ENCODE results near the gene KLHL17. TPM values are rescaled to one million over a fixed set of nuclear protein-coding genes. Genes with fewer than 3 reads are reported as not detected.
"Not testable (repeated sequence)": the region's sequence is repeated elsewhere in the genome, so short reads cannot be mapped to it uniquely, and the experiment has no call there.

Gene KLHL17
- total RNA-seq, 1 experiment from 2014 or later, result 33.4 TPM

DNA sequence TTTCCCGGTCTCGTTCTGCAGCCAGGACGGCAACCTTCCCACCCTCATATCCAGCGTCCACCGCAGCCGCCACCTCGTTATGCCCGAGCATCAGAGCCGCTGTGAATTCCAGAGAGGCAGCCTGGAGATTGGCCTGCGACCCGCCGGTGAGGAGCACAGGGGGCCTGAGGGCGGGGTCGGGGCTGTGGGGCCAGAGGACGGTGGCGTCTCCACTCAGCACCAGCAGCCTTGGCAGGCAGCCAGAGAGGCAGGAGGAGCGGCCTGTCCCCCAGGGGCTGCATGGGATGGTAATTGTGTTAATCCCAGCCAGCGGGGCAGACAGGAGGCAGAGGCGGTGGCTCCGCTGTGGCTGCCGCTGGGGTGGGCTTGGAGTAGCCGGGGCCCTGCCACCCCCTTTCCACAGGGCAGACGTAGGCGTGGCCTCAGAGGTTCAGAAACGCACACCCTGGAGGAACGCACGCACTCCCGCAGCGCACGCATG, 24.6 kb upstream of the KLHL17 start:
- no peak for DNase-seq (ENCODE audit: low spot score)

DNA sequence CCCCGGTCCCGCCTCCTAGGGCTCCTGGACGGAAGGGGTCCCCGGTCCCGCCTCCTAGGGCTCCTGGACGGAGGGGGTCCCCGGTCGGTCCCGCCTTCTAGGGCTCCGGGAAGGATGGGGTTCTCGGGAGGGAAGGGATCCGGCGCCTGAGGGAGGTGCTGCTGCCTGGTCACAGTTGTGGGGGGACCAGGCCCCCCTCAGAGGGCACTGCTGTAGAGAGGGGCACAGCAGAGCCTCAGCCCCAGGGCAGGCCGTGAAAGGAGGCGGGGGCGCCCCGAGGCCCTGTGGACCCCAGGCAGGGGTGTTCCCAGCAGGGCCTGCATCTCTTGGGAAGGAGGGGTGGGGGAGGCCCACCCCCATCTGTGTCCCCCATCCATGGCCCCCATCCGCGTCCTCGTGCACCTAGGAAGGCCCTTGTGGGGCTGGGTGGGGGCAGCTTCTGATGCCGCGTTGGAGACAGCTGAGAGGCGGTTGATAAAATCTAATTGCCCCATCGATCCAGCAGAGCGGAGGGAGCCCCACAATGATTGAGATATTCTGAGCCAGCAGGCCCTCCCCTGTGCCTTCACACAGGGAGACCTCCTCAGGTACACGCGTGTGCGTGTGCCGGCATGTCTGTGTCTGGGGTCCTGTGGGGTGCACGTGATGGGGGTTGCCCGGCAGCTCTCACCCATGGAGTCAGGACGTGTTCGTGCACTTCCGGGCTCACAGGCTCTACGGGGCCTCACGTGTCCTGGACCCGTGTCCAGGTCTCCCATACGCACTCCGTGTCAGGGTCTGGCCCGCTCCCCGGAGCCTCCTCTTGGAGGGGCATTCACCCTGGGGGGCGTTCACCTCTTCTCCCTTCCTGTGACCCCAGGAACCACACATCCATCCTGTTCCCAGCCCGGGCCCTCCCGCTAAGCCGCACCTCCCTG, 23.8 kb upstream of the KLHL17 start:
- no peak for DNase-seq (ENCODE audit: low spot score)

DNA sequence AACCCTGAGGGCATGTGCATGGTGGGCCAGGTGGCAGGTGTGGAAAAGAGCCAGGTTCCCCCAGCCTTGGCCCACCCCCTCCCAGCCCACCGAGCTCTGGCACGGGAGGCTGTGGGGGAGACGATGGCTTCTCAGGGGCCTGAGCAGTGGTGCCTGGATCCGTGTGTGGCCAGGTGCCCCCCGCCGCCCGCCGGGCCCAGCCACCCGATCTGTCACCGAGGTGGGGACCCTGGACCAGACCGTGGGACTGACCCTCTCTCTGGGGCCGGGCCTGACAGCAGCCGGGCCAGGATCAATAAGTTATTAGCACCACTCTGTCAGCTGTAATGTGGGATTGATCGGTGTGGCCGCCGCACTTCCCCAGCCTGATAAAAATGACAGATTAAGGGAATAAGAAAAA, 22.9 kb upstream of the KLHL17 start:
- no peak for DNase-seq (ENCODE audit: low spot score)

- peak; percentile 68 for DNase-seq (ENCODE audit: low spot score)
Measured at GRCh38 chr1:938088-938683, 22.2 kb upstream of the KLHL17 start.

DNA sequence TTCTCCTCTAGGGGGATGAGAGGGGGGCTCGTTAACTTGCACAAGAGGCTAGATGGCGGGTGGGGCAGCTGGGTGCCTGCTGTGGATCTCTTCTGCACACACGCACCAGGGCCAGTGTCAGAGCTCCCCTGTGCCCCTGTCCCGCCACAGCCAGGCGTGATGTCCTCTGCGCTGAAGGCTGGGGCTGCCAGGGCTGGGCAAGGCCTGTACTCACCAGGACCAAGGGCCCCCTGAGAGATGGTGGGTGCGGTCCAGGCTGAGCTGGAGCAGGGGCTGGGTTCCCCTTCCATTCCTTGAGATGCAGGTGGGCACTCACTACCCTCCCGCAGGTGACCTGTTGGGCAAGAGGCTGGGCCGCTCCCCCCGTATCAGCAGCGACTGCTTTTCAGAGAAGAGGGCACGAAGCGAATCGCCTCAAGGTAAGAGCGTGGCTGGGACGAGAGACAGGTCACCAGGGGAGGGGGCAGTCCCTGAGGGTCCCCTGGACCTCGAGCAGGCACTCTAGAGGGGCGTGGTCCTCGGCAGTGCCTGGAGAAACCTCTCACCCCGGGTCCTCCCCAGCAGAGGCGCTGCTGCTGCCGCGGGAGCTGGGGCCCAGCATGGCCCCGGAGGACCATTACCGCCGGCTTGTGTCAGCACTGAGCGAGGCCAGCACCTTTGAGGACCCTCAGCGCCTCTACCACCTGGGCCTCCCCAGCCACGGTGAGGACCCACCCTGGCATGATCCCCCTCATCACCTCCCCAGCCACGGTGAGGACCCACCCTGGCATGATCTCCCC, 21.5 kb upstream of the KLHL17 start:
- no peak for DNase-seq (ENCODE audit: low spot score)

- no peak for DNase-seq (ENCODE audit: low spot score)
Measured at GRCh38 chr1:939511-940106, 20.8 kb upstream of the KLHL17 start.

- peak; percentile 62 for DNase-seq (ENCODE audit: low spot score)
Measured at GRCh38 chr1:940107-941014, 20.0 kb upstream of the KLHL17 start.

DNA sequence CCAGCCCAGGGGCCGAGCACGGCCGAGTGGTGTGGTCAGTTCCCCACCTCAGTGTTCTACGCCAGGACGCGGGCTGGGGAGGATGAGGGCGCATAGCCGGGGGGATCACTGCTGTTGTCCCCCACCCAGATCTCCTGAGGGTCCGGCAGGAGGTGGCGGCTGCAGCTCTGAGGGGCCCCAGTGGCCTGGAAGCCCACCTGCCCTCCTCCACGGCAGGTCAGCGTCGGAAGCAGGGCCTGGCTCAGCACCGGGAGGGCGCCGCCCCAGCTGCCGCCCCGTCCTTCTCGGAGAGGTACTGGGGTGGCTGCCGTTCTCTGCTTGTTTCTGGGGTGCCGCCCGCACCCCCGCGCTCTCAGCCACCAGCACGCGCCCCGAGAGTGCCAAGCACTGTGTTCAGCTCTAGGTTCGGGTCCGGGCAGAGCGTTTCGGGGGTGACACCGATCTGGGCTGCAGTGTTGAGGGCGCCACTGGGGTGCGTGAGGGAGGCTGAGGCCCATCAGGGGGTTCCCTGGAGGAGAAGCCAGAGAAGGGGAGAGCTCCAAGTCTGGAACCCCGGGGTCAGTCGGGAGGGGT, 19.3 kb upstream of the KLHL17 start:
- no peak for DNase-seq (ENCODE audit: low spot score)

GRCh38 chr1:941588-942383, 18.6 kb upstream of the KLHL17 start:
- DNase-seq (ENCODE audit: low spot score), result peak; percentile 62

DNA sequence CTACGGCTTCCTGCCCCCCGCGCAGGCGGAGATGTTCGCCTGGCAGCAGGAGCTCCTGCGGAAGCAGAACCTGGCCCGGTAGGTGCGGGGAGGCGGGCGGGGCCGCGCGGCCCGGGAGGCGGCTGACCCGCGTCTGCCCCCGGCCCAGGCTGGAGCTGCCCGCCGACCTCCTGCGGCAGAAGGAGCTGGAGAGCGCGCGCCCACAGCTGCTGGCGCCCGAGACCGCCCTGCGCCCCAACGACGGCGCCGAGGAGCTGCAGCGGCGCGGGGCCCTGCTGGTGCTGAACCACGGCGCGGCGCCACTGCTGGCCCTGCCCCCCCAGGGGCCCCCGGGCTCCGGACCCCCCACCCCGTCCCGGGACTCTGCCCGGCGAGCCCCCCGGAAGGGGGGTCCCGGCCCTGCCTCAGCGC, 18.0 kb upstream of the KLHL17 start:
- no peak for DNase-seq (ENCODE audit: low spot score)

- no peak for DNase-seq (ENCODE audit: low spot score)
Measured at GRCh38 chr1:942864-943533, 17.4 kb upstream of the KLHL17 start.

DNA sequence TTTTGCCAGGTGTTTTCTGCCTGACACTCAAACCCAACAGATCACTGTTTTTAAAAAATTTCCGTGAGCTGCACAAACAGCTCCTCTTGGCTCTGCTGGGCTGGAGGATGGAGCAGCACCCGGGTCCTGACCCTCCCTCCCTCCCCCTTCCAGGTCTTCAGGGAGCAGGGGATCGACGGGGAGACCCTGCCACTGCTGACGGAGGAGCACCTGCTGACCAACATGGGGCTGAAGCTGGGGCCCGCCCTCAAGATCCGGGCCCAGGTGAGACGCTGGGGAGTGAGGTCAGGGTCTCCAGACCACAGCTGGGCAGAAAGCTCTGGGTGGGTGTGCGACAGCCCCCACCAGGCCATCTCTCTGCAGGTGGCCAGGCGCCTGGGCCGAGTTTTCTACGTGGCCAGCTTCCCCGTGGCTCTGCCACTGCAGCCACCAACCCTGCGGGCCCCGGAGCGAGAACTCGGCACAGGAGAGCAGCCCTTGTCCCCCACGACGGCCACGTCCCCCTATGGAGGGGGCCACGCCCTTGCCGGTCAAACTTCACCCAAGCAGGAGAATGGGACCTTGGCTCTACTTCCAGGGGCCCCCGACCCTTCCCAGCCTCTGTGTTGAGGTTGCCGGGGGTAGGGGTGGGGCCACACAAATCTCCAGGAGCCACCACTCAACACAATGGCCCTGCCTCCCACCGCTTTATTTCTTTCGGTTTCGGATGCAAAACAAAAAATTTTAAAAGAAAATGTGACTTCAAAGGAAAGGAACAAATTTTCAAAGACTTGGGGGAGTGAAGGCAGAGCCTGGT, 16.6 kb upstream of the KLHL17 start:
- DNase-seq (ENCODE audit: low spot score), result no peak

DNA sequence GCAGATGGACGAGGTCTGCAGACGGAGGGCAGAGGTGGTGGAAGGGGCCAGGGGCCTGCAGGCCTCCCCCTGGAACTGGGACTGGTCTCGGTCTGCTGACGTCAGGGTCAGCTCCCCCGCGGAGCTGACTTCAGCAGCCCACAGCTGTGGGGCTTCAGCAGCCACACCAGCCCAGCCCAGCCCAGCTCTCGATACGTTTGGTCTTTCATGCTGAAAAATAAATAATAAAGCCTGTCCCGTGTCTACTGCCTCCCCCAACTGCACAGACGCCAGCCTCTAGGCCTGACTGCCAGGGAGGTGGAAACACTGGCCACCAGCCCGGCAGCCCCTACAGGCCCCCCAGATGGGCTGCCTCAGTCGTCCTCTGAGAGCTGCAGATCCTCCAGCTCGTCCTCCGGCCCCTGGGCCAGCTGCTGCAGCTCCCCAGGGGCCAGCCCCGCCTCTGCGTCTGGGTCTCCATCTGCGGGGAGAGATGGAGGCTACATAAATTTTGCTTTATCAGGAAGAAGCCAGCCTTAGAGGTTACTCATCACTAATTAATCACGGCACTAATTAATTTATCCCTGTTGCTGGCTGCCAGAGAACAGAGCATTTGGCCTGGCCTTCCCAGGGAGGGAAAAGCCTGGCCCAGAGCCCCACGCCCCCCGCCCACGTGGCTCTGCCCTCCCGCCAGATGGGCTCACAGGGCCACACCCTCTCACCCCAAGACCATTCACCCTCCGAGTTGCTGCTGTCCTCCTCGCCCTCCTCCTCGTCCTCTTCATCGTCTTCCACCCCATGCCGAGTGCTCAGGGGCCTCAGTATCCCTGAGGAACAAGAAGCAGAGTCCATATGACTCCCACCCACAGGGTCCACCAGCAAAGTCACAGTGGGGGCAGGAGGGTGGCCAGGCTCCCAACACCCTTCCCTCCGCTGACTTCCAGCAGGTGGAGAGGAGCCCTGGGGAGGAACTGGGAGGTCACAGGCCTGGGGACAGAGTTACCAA, 15.8 kb upstream of the KLHL17 start:
- no peak for DNase-seq (ENCODE audit: low spot score)

DNA sequence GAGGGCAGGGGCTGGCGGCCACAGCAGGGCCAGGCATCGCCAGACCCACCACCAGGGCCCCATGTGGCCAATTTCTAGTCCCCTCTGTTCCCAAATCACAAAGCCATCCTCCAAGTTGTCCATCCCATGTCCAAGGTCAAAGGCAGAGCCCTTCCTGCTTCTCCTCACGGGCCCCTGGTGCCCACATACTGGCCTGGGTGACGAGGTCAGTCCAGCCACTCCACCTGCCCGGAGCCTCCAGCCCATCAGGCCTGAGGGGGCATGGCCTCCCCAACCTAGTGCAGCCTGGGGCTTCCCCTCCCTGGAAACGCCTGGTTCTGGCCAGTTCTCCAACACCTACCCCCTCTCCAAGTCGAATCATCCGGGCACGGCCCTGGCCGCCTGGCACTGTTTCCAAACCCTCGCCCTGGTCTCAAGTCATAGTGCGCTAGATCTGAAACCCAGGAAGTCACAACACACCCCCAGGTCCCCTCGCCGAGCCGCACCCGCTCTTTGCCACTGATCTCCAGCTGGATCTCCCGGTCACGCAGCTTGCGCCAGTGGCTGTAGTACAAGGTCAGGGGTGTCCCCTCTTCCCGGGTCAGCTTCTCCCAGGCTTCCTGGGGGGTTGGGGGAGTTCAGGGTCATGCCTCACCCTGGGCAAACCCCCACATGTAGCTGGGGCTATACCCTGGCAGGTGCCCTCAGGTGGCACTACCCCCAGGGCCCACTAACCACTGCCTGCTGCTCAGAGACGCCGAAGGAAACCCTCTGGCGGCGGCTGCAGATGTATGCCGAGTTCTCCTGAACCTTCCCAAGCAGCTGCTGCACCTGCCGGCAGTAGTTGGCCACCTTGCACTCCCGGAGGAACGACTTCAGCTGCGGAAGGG, 14.5 kb upstream of the KLHL17 start:
- no peak for DNase-seq (ENCODE audit: low spot score)

- not testable (repeated sequence) for DNase-seq (ENCODE audit: low spot score)
Measured at GRCh38 chr1:946811-947210, 13.6 kb upstream of the KLHL17 start.

- DNase-seq (ENCODE audit: low spot score), result no peak
Measured at GRCh38 chr1:947958-948357, 12.4 kb upstream of the KLHL17 start.
